CD14-positive monocyte (primary cell): ENCODE measurements around the gene TSPAN5. TPM values are rescaled to one million over a fixed set of nuclear protein-coding genes. Genes with fewer than 3 reads are reported as not detected.

Experiments
- DNase-seq, 3 donors: peaks; one replicate each; pipeline ENCODE4 v3.0.0-alpha.2; 2011 to 2022
- H2AFZ ChIP-seq: 2 replicates; pipeline ENCODE4 v1.6.0; 2012; ENCODE audit warnings: mild to moderate bottlenecking, low read depth, low read length, inconsistent platforms; ENCODE audit not compliant: insufficient read depth, poor library complexity, severe bottlenecking
- H3K27ac ChIP-seq, 2 donors: 1 replicate in 1 of 2; 2 replicates in 1 of 2; pipeline ENCODE4 v1.5.1; 2012 to 2013; ENCODE audit warnings: low read length in 2 of 2, control low read depth in 1 of 2, inconsistent platforms in 1 of 2, low read depth in 1 of 2, mild to moderate bottlenecking in 1 of 2
- H3K27me3 ChIP-seq, 2 donors: one replicate each; pipeline versions ENCODE4 v1.6.0 to v1.6.1; 2011 to 2013; ENCODE audit warnings: low read length in 2 of 2; ENCODE audit not compliant: control insufficient read depth in 2 of 2, insufficient read depth in 2 of 2
- H3K36me3 ChIP-seq, 2 donors: replicated peaks in 1 of 2; 1 replicate in 1 of 2; 2 replicates in 1 of 2; pipeline versions ENCODE4 v1.5.1 to v1.6.1; 2012 to 2013; ENCODE audit warnings: low read length in 2 of 2, control low read depth in 1 of 2, inconsistent platforms in 1 of 2, mild to moderate bottlenecking in 1 of 2; ENCODE audit not compliant: insufficient read depth in 2 of 2, control insufficient read depth in 1 of 2
- H3K4me1 ChIP-seq, 2 donors: 1 replicate in 1 of 2; 2 replicates in 1 of 2; pipeline versions ENCODE4 v1.5.1 to v1.6.1; 2012 to 2013; ENCODE audit warnings: low read length in 2 of 2, control low read depth in 1 of 2, inconsistent platforms in 1 of 2, mild to moderate bottlenecking in 1 of 2, moderate library complexity in 1 of 2; ENCODE audit not compliant: insufficient read depth in 2 of 2, control insufficient read depth in 1 of 2
- H3K4me2 ChIP-seq: replicated peaks from 2 replicates; pipeline ENCODE3; 2012; ENCODE audit warnings: low read length, moderate library complexity, mild to moderate bottlenecking; ENCODE audit not compliant: poor library complexity, severe bottlenecking; ENCODE audit errors: extremely low read depth
- H3K4me3 ChIP-seq, 3 experiments: fragments of 200-600 bp in 1 of 3; sonication (generic) in 1 of 3; replicated peaks in 1 of 3; 1 replicate in 2 of 3; 2 replicates in 1 of 3; pipeline ENCODE4 v1.5.1; 2011 to 2013; ENCODE audit warnings: low read length in 3 of 3, mild to moderate bottlenecking in 3 of 3, control low read depth in 2 of 3, low read depth in 2 of 3, inconsistent platforms in 1 of 3, moderate library complexity in 1 of 3
- H3K79me2 ChIP-seq: 2 replicates; pipeline ENCODE4 v1.6.0; 2012; ENCODE audit warnings: mild to moderate bottlenecking, control low read depth, inconsistent platforms, low read length, moderate library complexity; ENCODE audit not compliant: insufficient read depth
- H3K9ac ChIP-seq: 2 replicates; pipeline ENCODE4 v1.6.0; 2017; ENCODE audit warnings: low read length, mild to moderate bottlenecking; ENCODE audit not compliant: insufficient read depth, poor library complexity, severe bottlenecking
- H3K9me3 ChIP-seq, 2 donors: replicated peaks in 1 of 2; 1 replicate in 1 of 2; 2 replicates in 1 of 2; pipeline versions ENCODE4 v1.5.1 to v1.6.1; 2012 to 2013; ENCODE audit warnings: low read length in 2 of 2, control low read depth in 1 of 2; ENCODE audit not compliant: control insufficient read depth in 1 of 2, insufficient read depth in 1 of 2
- H4K20me1 ChIP-seq: 2 replicates; pipeline ENCODE4 v1.6.0; 2012; ENCODE audit warnings: mild to moderate bottlenecking, low read length, control low read depth, moderate library complexity; ENCODE audit not compliant: insufficient read depth
- H3K27ac Mint-ChIP-seq, 7 donors: one replicate each; pipeline ENCODE4 v1.8.0; 2020; ENCODE audit warnings: mild to moderate bottlenecking in 7 of 7, mixed read lengths in 7 of 7, moderate library complexity in 6 of 7, inconsistent platforms in 2 of 7
- H3K27me3 Mint-ChIP-seq, 3 donors: one replicate each; pipeline ENCODE4 v1.8.0; 2021 to 2022; ENCODE audit warnings: low read depth in 3 of 3, mild to moderate bottlenecking in 3 of 3, mixed read lengths in 3 of 3, moderate library complexity in 3 of 3, inconsistent platforms in 1 of 3
- H3K36me3 Mint-ChIP-seq, 2 donors: one replicate each; pipeline ENCODE4 v1.8.0; 2020; ENCODE audit warnings: mixed read lengths in 2 of 2, inconsistent platforms in 1 of 2, mild to moderate bottlenecking in 1 of 2
- H3K4me1 Mint-ChIP-seq: one replicate; pipeline ENCODE4 v1.8.0; 2020; ENCODE audit warnings: mild to moderate bottlenecking, mixed read lengths
- H3K4me3 Mint-ChIP-seq, 2 donors: one replicate each; pipeline ENCODE4 v1.8.0; 2020; ENCODE audit warnings: mild to moderate bottlenecking in 2 of 2, mixed read lengths in 2 of 2, moderate library complexity in 1 of 2
- H3K9me3 Mint-ChIP-seq, 7 donors: one replicate each; pipeline ENCODE4 v1.8.0; 2020 to 2022; ENCODE audit warnings: mixed read lengths in 7 of 7, mild to moderate bottlenecking in 6 of 7, moderate library complexity in 6 of 7, inconsistent platforms in 2 of 7
- CTCF ChIP-seq: fragments of 200-600 bp; IDR thresholded peaks from one replicate; pipeline ENCODE4 v1.8.0; 2022; ENCODE audit warnings: antibody characterized with exemption, mild to moderate bottlenecking
- WGBS: methylation state at CpG from one replicate; pipeline ENCODE4 v1.1.5; 2013; ENCODE audit warnings: missing lambda C conversion rate; ENCODE audit not compliant: insufficient coverage; 5-methylcytosine and 5-hydroxymethylcytosine counted together
- intact Hi-C, 2 donors: fragments of 100-400 bp; cut with micrococcal nuclease; formaldehyde crosslinking; loops; one replicate each; pipeline versions ENCODE4 v1.15.0 to v1.15.1; 2023
- polyA plus RNA-seq, 3 donors: library from polyadenylated mRNA; depleted of rRNA in 1 of 3; unstranded in 2 of 3; stranded (reverse) in 1 of 3; fragments of 300-500 nt in 2 of 3; fragments of >200 nt in 1 of 3; fragmentation: Illumina TruSeq in 2 of 3; gene quantifications; 1 replicate in 2 of 3; 2 replicates in 1 of 3; pipeline ENCODE4 v1.2.3, GENCODE V29; 2012 to 2021

Gene TSPAN5
- polyA plus RNA-seq, 3 donors, result 0.09 to 1.1 (median 0.13) TPM

GRCh38 chr4:98564852-98565251, 93.6 kb downstream of the TSPAN5 start:
- no peak overlapping the region for H3K4me3 Mint-ChIP-seq
- Histone ChIP-seq H3K27ac (no peak overlapping the region), H3K79me2 (no peaks in the 10 kb centered on the region), H3K9me3 (no peaks in the 10 kb centered on the region), H3K27me3 (no peaks in the 10 kb centered on the region), H3K4me1 (no peaks in the 10 kb centered on the region), H3K4me2 (no peak overlapping the region), H2AFZ (no peak overlapping the region), H3K4me3 (no peak overlapping the region), H3K9ac (no peak overlapping the region), H3K36me3 (no peaks in the 10 kb centered on the region), H4K20me1 (no peaks in the 10 kb centered on the region)
- H3K9me3 Mint-ChIP-seq, result no peaks in the 10 kb centered on the region
- peaks cover 0 to 3% (median 0%) of the 10 kb centered on the region in 3 donors for H3K27me3 Mint-ChIP-seq
- intact Hi-C loops, result no loop called here
- H3K4me1 Mint-ChIP-seq, result no peaks in the 10 kb centered on the region
- H3K36me3 Mint-ChIP-seq, result no peaks in the 10 kb centered on the region
- no peak overlapping the region for H3K27ac Mint-ChIP-seq
- WGBS, result 80% methylated on average over 1 of the region's 3 CpGs
- DNase-seq, result no peak
- TF ChIP-seq CTCF, result no peak

GRCh38 chr4:98560321-98560720, 98.1 kb downstream of the TSPAN5 start:
- Histone ChIP-seq H2AFZ (no peak overlapping the region), H3K27ac (no peak overlapping the region), H3K4me3 (no peak overlapping the region), H3K4me1 (no peaks in the 10 kb centered on the region), H3K36me3 (no peaks in the 10 kb centered on the region), H4K20me1 (no peaks in the 10 kb centered on the region), H3K27me3 (no peaks in the 10 kb centered on the region), H3K9me3 (no peaks in the 10 kb centered on the region), H3K4me2 (no peak overlapping the region), H3K9ac (no peak overlapping the region), H3K79me2 (no peaks in the 10 kb centered on the region)
- Mint-ChIP-seq H3K4me1 (no peaks in the 10 kb centered on the region), H3K4me3 (no peak overlapping the region), H3K27ac (no peak overlapping the region), H3K36me3 (no peaks in the 10 kb centered on the region), H3K27me3 (peaks cover 0 to 1% (median 0%) of the 10 kb centered on the region in 3 donors), H3K9me3 (no peaks in the 10 kb centered on the region)
- 88% methylated on average over 2 of the region's 3 CpGs for WGBS
- no peak for TF ChIP-seq CTCF
- intact Hi-C loops, result no loop called here
- DNase-seq, result no peak
